Measurements from ENCODE around the gene RAB19. TPM values are rescaled to one million over a fixed set of nuclear protein-coding genes. Genes with fewer than 3 reads are reported as not detected.

Gene RAB19
- total and polyA plus RNA-seq, 9 of the 15 experiments (the other 6 are each of a cell fraction or from before 2014, with no cell fraction given): not detected

DNA sequence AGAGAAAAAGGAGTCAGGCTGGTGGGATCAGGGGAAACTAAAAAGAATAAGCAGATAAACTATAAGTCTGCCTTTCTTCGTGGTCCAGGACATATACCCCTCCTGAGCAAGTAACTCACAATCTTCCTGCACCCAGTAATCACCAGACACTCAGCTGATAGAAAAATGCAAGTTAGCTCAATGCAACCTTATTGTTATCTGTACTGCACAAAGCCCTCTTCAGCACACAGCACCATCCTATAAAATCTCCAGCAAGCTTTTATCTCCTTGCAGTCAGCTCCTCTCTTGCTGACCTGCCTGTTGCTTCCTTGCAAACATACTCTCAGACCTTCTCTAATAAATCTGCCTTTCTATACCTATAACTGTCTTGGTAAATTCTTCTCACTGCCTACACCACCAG is 12.2 kb upstream of the RAB19 start (continued):
- TF ChIP-seq DPF2 (IDR thresholded peaks at IDR 0.05) (peak; percentile 90), TSC22D4 (tag; IDR thresholded peaks at IDR 0.05) (no peak), RBM15 (IDR thresholded peaks at IDR 0.05; ENCODE audit: insufficient read depth, low read length) (no peak), JUNB (CRISPR knock-in tag; conservative IDR thresholded peaks at IDR 0.05) (no peak), POLR3G (IDR thresholded peaks at IDR 0.05; ENCODE audit: extremely low read depth, insufficient read length, insufficient replicate concordance) (no peak), RBFOX2 (IDR thresholded peaks at IDR 0.05; ENCODE audit: low read depth, low read length) (no peak), HNRNPUL1 (IDR thresholded peaks at IDR 0.05; ENCODE audit: low read length) (no peak), HDAC6 (IDR thresholded peaks at IDR 0.05; ENCODE audit: low read depth, low read length) (no peak), HSF4 (CRISPR knock-in tag; IDR thresholded peaks at IDR 0.05; ENCODE audit: borderline replicate concordance) (no peak), NR1H2 (CRISPR knock-in tag; IDR thresholded peaks at IDR 0.05) (no peak), EGR1 (conservative IDR thresholded peaks at IDR 0.05) (no peak), MAFK (IDR thresholded peaks at IDR 0.05; ENCODE audit: low read length) (peak; percentile 49; the same call in 1 of the 2 replicates), ZNF696 (CRISPR knock-in tag; conservative IDR thresholded peaks at IDR 0.05) (no peak), SMAD1 (IDR thresholded peaks at IDR 0.05; ENCODE audit: low read depth, low read length, partially characterized antibody) (no peak), ZNF79 (CRISPR knock-in tag; IDR thresholded peaks at IDR 0.05; ENCODE audit: low read depth) (no peak), CHAMP1 (IDR thresholded peaks at IDR 0.05) (0 out of 2 replicates have a peak, but pooled peaks have one; percentile 52), THAP12 (CRISPR knock-in tag; IDR thresholded peaks at IDR 0.05) (no peak), KDM1A (IDR thresholded peaks at IDR 0.05) (peak; percentile 96), RB1 (IDR thresholded peaks at IDR 0.05; ENCODE audit: low read depth) (peak; percentile 22; the same call in 1 of the 2 replicates)
- TF ChIP-seq, protein P1, sequence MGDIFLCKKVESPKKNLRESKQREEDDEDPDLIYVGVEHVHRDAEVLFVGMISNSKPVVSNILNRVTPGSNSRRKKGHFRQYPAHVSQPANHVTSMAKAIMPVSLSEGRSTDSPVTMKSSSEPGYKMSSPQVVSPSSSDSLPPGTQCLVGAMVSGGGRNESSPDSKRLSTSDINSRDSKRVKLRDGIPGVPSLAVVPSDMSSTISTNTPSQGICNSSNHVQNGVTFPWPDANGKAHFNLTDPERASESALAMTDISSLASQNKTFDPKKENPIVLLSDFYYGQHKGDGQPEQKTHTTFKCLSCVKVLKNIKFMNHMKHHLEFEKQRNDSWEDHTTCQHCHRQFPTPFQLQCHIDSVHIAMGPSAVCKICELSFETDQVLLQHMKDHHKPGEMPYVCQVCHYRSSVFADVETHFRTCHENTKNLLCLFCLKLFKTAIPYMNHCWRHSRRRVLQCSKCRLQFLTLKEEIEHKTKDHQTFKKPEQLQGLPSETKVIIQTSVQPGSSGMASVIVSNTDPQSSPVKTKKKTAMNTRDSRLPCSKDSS (IDR thresholded peaks at IDR 0.05; ENCODE audit: low read depth, partially characterized antibody): no peak
- TF ChIP-seq, protein P2, sequence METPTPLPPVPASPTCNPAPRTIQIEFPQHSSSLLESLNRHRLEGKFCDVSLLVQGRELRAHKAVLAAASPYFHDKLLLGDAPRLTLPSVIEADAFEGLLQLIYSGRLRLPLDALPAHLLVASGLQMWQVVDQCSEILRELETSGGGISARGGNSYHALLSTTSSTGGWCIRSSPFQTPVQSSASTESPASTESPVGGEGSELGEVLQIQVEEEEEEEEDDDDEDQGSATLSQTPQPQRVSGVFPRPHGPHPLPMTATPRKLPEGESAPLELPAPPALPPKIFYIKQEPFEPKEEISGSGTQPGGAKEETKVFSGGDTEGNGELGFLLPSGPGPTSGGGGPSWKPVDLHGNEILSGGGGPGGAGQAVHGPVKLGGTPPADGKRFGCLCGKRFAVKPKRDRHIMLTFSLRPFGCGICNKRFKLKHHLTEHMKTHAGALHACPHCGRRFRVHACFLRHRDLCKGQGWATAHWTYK (CRISPR knock-in tag; IDR thresholded peaks at IDR 0.05): no peak
- TF ChIP-seq, protein P3, sequence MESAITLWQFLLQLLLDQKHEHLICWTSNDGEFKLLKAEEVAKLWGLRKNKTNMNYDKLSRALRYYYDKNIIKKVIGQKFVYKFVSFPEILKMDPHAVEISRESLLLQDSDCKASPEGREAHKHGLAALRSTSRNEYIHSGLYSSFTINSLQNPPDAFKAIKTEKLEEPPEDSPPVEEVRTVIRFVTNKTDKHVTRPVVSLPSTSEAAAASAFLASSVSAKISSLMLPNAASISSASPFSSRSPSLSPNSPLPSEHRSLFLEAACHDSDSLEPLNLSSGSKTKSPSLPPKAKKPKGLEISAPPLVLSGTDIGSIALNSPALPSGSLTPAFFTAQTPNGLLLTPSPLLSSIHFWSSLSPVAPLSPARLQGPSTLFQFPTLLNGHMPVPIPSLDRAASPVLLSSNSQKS (CRISPR knock-in tag; IDR thresholded peaks at IDR 0.05): no peak
